HepG2 (cell line): ENCODE results near the gene EXOC3L2. TPM values are rescaled to one million over a fixed set of nuclear protein-coding genes. Genes with fewer than 3 reads are reported as not detected.

ENCODE experiments used
- CBX1 ChIP-seq: IDR thresholded peaks from one replicate; pipeline ENCODE4 v1.6.1; 2016; ENCODE audit warnings: antibody characterized with exemption, low read depth
- HMGA1 ChIP-seq: sonication (generic); formaldehyde crosslinking; conservative IDR thresholded peaks from 2 replicates; pipeline ENCODE4 v1.4.0; 2020; ENCODE audit warnings: missing genetic modification reagents
- MZF1 ChIP-seq: sonication (generic); formaldehyde crosslinking; IDR thresholded peaks from 2 replicates; pipeline ENCODE4 v1.8.1; 2023; ENCODE audit warnings: mild to moderate bottlenecking, missing genetic modification reagents, borderline replicate concordance
- ZNF3 ChIP-seq: IDR thresholded peaks from 2 replicates; pipeline ENCODE4 v1.7.0; 2017; ENCODE audit warnings: inconsistent platforms
- polyA plus RNA-seq, 8 experiments: library from polyadenylated mRNA; depleted of rRNA in 3 of 8; stranded (reverse) in 7 of 8; unstranded in 1 of 8; fragments of >200 nt; fragmentation: Illumina TruSeq in 4 of 8; extraction: Trizol in 4 of 8; gene quantifications; 2 replicates each; pipeline versions ENCODE4 v1.2.1 to v1.2.3, GENCODE V29; 2011 to 2016; ENCODE audit warnings: low read depth in 4 of 8, missing spikeins in 1 of 8, mixed read lengths in 1 of 8; ENCODE audit not compliant: insufficient read depth in 1 of 8
- total RNA-seq, 5 experiments: library from RNA; depleted of rRNA; stranded (reverse); fragments of >200 nt; fragmentation: Illumina TruSeq; extraction: Trizol; gene quantifications; 2 replicates each; pipeline ENCODE4 v1.2.3, GENCODE V29; 2016; ENCODE audit warnings: low read depth in 1 of 5
- TF ChIP-seq, protein P1 (sequence below): sonication (generic); formaldehyde crosslinking; IDR thresholded peaks from 2 replicates; pipeline ENCODE4 v1.4.0; 2020; ENCODE audit warnings: mild to moderate bottlenecking, missing genetic modification reagents, borderline replicate concordance
- TF ChIP-seq, protein P2 (sequence below): sonication (generic); formaldehyde crosslinking; IDR thresholded peaks from 2 replicates; pipeline ENCODE4 v1.5.0; 2020; ENCODE audit warnings: mild to moderate bottlenecking, missing genetic modification reagents, borderline replicate concordance
- TF ChIP-seq, protein P3 (sequence below), 2 experiments: fragments of 450-650 bp in 1 of 2; sonication (generic) in 1 of 2; formaldehyde crosslinking in 1 of 2; IDR thresholded peaks; 2 replicates each; pipeline versions ENCODE4 v1.6.1 to v1.8.0; 2016 to 2022; ENCODE audit warnings: antibody characterized with exemption in 1 of 2, mild to moderate bottlenecking in 1 of 2, missing genetic modification reagents in 1 of 2
- TF ChIP-seq, protein P4 (sequence below): sonication (generic); formaldehyde crosslinking; IDR thresholded peaks from 2 replicates; pipeline ENCODE4 v1.4.0; 2020; ENCODE audit warnings: low read depth, missing genetic modification reagents

Gene EXOC3L2
- total and polyA plus RNA-seq, 2 of the 13 experiments (the other 11 are each of a cell fraction or from before 2014, with no cell fraction given): 0.21 TPM; not detected in 1

DNA sequence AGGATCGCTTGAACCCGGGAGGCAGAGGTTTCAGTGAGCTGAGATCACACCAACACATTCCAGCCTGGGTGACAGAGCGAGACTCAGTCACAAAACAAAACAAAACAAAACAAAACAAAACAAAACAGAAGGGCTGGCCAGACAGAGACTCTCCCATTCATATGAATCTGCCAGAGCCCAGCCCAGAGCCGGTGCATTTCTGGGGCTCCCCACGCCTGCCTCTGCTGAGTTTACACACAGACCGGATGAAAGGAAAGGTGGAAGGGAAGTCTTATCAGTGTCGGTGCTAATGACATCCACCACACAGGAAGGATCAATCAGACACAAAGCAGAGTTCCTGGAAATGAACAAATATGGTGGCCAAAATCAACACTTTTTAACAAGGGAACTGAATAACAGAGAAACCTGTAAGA lies 74.0 kb downstream of the EXOC3L2 start (continued):
- TF ChIP-seq MZF1 (no peak), CBX1 (no peak), HMGA1 (CRISPR knock-in tag) (no peak), ZNF3 (CRISPR knock-in tag) (no peak)
- TF ChIP-seq, protein P1, sequence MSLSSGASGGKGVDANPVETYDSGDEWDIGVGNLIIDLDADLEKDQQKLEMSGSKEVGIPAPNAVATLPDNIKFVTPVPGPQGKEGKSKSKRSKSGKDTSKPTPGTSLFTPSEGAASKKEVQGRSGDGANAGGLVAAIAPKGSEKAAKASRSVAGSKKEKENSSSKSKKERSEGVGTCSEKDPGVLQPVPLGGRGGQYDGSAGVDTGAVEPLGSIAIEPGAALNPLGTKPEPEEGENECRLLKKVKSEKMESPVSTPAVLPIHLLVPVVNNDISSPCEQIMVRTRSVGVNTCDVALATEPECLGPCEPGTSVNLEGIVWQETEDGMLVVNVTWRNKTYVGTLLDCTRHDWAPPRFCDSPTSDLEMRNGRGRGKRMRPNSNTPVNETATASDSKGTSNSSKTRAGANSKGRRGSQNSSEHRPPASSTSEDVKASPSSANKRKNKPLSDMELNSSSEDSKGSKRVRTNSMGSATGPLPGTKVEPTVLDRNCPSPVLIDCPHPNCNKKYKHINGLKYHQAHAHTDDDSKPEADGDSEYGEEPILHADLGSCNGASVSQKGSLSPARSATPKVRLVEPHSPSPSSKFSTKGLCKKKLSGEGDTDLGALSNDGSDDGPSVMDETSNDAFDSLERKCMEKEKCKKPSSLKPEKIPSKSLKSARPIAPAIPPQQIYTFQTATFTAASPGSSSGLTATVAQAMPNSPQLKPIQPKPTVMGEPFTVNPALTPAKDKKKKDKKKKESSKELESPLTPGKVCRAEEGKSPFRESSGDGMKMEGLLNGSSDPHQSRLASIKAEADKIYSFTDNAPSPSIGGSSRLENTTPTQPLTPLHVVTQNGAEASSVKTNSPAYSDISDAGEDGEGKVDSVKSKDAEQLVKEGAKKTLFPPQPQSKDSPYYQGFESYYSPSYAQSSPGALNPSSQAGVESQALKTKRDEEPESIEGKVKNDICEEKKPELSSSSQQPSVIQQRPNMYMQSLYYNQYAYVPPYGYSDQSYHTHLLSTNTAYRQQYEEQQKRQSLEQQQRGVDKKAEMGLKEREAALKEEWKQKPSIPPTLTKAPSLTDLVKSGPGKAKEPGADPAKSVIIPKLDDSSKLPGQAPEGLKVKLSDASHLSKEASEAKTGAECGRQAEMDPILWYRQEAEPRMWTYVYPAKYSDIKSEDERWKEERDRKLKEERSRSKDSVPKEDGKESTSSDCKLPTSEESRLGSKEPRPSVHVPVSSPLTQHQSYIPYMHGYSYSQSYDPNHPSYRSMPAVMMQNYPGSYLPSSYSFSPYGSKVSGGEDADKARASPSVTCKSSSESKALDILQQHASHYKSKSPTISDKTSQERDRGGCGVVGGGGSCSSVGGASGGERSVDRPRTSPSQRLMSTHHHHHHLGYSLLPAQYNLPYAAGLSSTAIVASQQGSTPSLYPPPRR (CRISPR knock-in tag): peak; percentile 64; the same call in 1 of the 2 replicates
- TF ChIP-seq, protein P2, sequence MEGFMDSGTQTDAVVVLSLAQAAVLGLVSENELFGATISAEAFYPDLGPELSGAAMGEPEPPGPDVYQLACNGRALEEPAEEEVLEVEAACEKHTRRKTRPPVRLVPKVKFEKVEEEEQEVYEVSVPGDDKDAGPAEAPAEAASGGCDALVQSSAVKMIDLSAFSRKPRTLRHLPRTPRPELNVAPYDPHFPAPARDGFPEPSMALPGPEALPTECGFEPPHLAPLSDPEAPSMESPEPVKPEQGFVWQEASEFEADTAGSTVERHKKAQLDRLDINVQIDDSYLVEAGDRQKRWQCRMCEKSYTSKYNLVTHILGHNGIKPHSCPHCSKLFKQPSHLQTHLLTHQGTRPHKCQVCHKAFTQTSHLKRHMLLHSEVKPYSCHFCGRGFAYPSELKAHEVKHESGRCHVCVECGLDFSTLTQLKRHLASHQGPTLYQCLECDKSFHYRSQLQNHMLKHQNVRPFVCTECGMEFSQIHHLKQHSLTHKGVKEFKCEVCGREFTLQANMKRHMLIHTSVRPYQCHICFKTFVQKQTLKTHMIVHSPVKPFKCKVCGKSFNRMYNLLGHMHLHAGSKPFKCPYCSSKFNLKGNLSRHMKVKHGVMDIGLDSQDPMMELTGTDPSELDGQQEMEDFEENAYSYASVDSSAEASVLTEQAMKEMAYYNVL (CRISPR knock-in tag): peak; percentile 90
- TF ChIP-seq, protein P3, sequence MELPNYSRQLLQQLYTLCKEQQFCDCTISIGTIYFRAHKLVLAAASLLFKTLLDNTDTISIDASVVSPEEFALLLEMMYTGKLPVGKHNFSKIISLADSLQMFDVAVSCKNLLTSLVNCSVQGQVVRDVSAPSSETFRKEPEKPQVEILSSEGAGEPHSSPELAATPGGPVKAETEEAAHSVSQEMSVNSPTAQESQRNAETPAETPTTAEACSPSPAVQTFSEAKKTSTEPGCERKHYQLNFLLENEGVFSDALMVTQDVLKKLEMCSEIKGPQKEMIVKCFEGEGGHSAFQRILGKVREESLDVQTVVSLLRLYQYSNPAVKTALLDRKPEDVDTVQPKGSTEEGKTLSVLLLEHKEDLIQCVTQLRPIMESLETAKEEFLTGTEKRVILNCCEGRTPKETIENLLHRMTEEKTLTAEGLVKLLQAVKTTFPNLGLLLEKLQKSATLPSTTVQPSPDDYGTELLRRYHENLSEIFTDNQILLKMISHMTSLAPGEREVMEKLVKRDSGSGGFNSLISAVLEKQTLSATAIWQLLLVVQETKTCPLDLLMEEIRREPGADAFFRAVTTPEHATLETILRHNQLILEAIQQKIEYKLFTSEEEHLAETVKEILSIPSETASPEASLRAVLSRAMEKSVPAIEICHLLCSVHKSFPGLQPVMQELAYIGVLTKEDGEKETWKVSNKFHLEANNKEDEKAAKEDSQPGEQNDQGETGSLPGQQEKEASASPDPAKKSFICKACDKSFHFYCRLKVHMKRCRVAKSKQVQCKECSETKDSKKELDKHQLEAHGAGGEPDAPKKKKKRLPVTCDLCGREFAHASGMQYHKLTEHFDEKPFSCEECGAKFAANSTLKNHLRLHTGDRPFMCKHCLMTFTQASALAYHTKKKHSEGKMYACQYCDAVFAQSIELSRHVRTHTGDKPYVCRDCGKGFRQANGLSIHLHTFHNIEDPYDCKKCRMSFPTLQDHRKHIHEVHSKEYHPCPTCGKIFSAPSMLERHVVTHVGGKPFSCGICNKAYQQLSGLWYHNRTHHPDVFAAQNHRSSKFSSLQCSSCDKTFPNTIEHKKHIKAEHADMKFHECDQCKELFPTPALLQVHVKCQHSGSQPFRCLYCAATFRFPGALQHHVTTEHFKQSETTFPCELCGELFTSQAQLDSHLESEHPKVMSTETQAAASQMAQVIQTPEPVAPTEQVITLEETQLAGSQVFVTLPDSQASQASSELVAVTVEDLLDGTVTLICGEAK (IDR thresholded peaks at IDR 0.05): no peak
- TF ChIP-seq, protein P3 (CRISPR knock-in tag; IDR thresholded peaks at IDR 0.05): no peak
- TF ChIP-seq, protein P4, sequence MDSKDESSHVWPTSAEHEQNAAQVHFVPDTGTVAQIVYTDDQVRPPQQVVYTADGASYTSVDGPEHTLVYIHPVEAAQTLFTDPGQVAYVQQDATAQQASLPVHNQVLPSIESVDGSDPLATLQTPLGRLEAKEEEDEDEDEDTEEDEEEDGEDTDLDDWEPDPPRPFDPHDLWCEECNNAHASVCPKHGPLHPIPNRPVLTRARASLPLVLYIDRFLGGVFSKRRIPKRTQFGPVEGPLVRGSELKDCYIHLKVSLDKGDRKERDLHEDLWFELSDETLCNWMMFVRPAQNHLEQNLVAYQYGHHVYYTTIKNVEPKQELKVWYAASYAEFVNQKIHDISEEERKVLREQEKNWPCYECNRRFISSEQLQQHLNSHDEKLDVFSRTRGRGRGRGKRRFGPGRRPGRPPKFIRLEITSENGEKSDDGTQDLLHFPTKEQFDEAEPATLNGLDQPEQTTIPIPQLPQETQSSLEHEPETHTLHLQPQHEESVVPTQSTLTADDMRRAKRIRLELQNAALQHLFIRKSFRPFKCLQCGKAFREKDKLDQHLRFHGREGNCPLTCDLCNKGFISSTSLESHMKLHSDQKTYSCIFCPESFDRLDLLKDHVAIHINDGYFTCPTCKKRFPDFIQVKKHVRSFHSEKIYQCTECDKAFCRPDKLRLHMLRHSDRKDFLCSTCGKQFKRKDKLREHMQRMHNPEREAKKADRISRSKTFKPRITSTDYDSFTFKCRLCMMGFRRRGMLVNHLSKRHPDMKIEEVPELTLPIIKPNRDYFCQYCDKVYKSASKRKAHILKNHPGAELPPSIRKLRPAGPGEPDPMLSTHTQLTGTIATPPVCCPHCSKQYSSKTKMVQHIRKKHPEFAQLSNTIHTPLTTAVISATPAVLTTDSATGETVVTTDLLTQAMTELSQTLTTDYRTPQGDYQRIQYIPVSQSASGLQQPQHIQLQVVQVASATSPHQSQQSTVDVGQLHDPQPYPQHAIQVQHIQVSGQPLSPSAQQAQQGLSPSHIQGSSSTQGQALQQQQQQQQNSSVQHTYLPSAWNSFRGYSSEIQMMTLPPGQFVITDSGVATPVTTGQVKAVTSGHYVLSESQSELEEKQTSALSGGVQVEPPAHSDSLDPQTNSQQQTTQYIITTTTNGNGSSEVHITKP (CRISPR knock-in tag): no peak
